DMS79 treated with DMSO at 0.1 percent for 48 hours (cell line): ENCODE results near the gene COBLL1.

Experiments used
- DNase-seq: peaks from one replicate; lab custom pipeline; 2025; lab: John Stamatoyannopoulos, UW

The COBLL1 gene

GRCh38 chr2:164852086-164852485 lies 10.5 kb upstream of the COBLL1 start:
- no peak for DNase-seq

- DNase-seq: no peak
Measured at GRCh38 chr2:164850235-164850634, 8.6 kb upstream of the COBLL1 start.

- no peak for DNase-seq
Measured at GRCh38 chr2:164849506-164849905, 7.9 kb upstream of the COBLL1 start.

GRCh38 chr2:164847981-164848741 lies 6.5 kb upstream of the COBLL1 start:
- no peak for DNase-seq

GRCh38 chr2:164847291-164847690 lies 5.7 kb upstream of the COBLL1 start:
- no peak for DNase-seq

GRCh38 chr2:164846276-164846675 lies 4.7 kb upstream of the COBLL1 start:
- no peak for DNase-seq

- no peak for DNase-seq
Measured at GRCh38 chr2:164843346-164843911, 1.8 kb upstream of the COBLL1 start.

GRCh38 chr2:164842624-164842966 lies 972 bp upstream of the COBLL1 start:
- DNase-seq: no peak

- DNase-seq: peak; percentile 11
Measured at GRCh38 chr2:164840930-164841718, 499 bp downstream of the COBLL1 start.

- DNase-seq: no peak
Measured at GRCh38 chr2:164840458-164840929, 1.1 kb downstream of the COBLL1 start.

- no peak for DNase-seq
Measured at GRCh38 chr2:164839914-164840457, 1.6 kb downstream of the COBLL1 start.

- DNase-seq: no peak
Measured at GRCh38 chr2:164837807-164838206, 3.8 kb downstream of the COBLL1 start.

- DNase-seq: no peak
Measured at GRCh38 chr2:164836907-164837306, 4.7 kb downstream of the COBLL1 start.

GRCh38 chr2:164835302-164835701 lies 6.3 kb downstream of the COBLL1 start:
- DNase-seq: no peak

- DNase-seq: no peak
Measured at GRCh38 chr2:164831887-164832286, 9.7 kb downstream of the COBLL1 start.

GRCh38 chr2:164831180-164831579 lies 10.4 kb downstream of the COBLL1 start:
- DNase-seq: no peak

- no peak for DNase-seq
Measured at GRCh38 chr2:164826293-164827243, 15.1 kb downstream of the COBLL1 start.

GRCh38 chr2:164824872-164825271 lies 16.8 kb downstream of the COBLL1 start:
- DNase-seq: no peak

GRCh38 chr2:164823126-164823525 lies 18.5 kb downstream of the COBLL1 start:
- DNase-seq: no peak

GRCh38 chr2:164821338-164821737 lies 20.3 kb downstream of the COBLL1 start:
- DNase-seq: no peak
